NCI-H146 treated with DMSO at 0.1 percent for 48 hours (cell line): ENCODE results near the gene CCRL2.
"Not testable (repeated sequence)": the region's sequence is repeated elsewhere in the genome, so short reads cannot be mapped to it uniquely, and the experiment has no call there.

Experiments
- DNase-seq: peaks from one replicate; lab custom pipeline; 2025; ENCODE audit not compliant: unreplicated experiment; lab: John Stamatoyannopoulos, UW

The CCRL2 gene

DNA sequence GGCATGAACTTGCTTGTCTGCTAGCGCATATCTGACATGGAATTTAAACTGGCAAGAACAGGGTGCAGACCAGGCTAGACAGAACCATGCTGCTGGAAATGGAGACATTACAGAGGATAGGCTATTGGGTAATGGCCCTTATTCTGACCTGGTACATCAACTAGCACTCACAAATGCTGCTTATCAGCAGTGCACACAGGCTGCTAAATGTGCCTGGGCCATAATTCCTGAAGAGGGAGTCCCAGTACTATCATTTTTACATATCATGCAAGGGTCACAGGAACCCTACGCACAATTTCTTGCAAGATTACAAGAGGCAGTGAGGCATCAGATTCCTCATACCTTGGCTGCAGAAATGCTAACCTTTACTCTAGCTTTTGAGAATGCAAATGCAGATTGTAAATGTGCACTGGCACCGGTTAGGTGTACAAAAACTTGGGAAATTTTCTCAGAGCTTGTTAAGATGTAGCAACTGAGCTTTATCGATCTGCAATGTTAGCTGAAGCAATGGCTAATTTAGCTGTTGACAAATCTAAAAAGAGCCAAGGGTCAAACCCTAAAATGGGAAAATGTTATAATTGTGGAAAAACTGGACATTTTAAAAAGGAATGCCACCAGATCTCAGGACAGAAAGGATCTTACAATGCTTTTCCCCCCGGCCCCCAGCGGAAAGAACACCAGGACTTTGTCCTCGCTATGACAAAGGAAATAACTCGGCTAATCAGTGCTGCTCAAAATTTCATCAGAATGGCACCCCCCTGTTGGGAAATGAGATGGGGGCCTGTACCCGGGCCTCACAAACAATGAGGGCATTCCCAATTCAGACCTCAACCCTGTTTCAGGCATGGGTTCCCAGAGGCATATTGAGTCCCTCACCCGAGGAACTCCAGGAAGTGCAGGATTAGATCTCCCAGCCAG is 21.1 kb downstream of the CCRL2 start:
- no peak for DNase-seq

DNA sequence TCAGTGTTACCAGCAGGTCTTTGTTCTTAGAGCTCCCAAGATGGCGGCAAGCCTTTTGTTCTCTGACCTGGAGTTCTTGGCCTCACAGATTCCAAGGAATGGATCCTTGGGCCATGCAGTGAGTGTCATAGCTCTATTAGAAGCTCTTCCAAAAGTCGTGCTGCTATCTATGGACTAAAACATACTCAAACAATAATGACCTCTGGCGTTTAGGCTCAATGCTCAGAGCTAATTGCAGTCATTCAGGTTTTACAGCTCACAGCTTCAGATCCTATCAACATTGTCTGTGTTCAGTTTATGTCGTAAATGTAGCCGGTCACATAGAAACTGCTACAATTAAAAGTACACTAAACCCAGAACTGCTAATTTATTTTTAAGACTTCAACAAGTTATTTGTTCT is 22.2 kb downstream of the CCRL2 start:
- DNase-seq = no peak

DNA sequence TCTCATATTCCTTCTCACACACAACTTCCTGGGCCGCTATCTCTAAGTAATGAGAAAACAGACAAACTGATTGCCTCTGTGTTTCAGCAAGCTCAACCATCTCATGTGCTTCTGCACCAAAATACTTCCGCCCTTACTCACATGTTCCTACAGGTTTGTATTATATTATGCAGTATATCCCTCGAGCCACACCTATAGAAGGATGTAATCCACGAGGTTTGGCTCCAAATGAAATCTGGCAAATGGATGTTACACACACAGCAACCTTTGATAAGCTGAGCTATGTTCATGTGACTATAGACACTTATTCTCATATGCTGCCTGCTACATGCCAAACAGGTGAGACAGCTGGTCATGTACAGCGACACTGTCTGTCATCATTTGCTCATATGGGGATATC is 22.6 kb downstream of the CCRL2 start:
- DNase-seq = no peak

DNA sequence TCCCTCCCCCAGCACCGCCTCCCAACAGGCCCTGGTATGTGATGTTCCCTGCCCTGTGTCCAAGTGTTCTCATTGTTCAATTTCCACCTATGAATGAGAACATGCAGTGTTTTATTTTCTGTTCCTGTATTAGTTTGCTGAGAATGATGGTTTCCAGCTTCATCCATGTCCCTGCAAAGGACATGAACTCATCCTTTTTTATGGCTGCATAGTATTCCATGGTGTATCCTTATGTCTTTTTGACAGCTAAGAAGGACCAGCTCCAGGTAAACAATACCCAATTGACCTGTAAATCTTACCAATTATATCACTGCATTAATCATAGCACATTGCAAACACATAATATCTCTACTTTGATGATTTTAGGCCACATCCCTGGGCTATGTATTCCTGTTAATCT is 23.8 kb downstream of the CCRL2 start:
- DNase-seq = not testable (repeated sequence)

DNA sequence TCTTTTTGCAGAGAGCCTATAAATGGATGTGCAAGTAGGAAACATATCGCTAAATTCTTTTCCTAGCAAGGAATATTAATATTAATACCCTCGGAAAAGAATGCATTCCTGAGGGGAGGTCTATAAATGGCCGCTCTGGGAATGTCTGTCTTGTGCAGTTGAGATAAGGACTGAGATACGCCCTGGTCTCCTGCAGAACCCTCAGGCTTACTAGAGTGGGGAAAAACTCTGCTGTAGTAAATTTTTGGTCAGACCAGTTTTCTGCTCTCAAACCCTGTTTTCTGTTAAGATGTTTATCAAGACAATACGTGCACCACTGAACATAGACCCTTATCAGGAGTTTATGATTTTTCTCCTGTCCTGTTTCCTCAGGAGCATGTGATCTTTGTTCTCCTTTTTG is 24.8 kb downstream of the CCRL2 start:
- not testable (repeated sequence) for DNase-seq

DNA sequence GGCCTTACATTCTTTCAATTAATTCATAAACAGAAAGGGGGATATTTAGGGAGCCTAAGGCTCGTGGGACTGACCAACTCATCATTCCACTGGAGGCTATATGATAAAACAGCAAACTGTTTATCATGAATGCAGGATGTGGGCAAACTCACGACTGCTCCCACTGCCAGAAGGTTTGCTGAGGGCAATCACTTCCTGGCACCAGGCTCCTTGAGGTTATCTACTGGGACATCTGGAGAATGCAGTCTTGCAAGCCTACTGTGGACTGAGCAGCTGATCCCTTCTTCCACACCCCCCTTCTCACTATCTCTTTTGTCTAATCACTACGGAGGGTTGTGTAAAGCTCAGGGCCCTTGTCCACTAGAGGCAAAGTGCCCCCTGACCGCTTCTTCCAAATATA is 26.1 kb downstream of the CCRL2 start:
- DNase-seq = not testable (repeated sequence)

DNA sequence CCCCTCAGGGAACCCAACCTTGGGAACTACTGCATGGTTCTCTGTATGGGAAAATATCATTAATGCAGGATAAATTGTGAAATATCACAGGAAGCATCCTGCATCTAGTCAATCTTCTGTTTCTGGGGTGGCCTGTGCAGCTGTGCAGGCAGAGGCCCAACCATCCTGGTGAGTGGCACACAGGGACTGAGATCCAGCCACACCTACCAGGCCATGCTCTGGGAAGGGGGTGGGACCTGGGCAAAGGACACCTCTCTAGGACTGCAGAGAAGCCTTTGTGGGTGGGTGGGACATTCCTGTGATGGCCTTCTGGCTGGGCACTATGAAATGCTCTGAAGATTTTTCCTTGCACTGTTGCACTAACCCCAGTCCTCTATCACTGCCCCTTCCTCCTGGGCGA is 26.8 kb downstream of the CCRL2 start:
- DNase-seq = no peak

DNA sequence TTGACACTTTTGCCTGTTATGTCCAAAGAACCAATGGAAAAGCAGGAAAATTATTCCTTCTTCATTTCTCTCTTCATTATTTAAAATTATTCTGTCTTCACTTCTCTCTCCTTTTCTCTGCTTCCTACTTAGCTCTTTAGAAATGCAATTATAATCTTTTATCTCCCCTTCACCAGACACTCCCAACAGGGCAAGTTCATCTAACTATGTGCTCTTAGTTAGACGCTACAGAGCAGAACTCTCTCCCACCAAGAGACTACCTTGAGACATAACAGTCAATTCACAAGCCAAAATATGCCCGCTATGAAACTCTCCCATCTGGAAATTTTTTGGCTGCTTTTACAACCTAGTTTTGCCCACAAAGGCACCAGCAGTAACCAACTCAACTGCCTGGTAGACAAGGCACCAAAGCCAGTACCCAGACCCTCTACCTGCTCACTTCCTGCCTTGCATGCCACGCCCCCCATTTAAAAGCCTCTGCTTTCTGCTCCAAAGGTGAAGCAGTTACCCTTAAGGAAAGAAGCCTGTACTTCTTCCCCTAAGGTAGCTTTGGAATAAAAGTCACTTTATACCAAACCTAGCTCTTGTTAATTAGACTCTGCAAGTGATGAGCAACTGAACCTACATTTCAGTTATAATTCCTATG is 28.1 kb downstream of the CCRL2 start:
- no peak for DNase-seq

DNA sequence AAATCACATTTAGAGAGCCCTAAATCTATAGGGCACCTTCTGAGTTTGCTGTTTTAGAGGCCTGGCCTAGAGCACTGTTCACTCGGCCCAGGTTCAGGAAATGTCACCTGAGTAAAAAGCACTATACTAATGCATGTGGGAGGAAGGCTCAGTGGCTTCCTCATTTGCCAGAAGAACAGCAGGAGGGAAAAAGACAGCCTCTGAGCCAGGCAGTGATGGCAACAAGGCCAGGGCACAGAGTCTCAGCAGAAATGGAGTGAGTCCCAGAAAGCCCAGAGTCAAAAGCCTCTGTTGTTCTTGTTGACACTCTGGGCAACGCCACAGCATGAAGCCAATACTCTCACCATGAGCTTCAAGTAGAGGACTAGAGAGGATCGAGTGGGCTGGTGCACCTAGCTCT is 31.8 kb downstream of the CCRL2 start:
- DNase-seq = no peak

DNA sequence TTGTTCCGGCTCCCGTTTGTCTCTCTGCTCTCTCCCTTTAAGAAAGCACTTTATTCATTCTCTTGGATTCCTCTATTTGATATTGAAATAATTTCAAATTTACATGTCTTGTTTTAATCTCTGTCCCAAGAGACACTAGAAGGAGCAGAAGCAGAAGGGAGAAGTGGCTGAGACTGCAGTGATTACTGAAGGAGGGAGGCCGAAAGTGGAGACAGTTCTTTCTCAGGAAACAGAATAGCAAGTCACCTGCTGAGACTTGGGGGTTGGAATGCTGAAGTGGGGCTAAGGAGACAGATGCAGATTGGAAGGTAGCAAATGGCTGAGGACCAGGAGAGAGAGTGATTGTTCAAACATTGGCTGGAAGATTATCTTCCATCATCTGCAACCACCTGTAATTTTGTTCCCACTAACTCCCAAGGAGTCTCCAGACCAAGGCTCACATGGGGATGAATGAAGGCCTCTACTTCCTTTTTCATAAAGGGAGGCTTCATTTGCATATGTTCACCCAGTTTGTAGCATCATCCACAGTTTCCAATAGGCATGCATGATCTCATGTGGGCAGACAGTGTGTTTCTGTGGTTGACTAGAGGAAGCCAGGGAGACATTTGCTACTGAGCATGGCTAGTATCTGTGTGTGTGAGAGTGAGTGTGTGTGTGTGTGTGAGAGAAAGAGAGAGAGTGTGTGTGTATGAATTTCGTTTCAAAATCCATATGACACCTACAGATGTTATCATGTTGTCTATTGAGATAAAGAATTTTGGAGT is 33.7 kb downstream of the CCRL2 start:
- no peak for DNase-seq

DNA sequence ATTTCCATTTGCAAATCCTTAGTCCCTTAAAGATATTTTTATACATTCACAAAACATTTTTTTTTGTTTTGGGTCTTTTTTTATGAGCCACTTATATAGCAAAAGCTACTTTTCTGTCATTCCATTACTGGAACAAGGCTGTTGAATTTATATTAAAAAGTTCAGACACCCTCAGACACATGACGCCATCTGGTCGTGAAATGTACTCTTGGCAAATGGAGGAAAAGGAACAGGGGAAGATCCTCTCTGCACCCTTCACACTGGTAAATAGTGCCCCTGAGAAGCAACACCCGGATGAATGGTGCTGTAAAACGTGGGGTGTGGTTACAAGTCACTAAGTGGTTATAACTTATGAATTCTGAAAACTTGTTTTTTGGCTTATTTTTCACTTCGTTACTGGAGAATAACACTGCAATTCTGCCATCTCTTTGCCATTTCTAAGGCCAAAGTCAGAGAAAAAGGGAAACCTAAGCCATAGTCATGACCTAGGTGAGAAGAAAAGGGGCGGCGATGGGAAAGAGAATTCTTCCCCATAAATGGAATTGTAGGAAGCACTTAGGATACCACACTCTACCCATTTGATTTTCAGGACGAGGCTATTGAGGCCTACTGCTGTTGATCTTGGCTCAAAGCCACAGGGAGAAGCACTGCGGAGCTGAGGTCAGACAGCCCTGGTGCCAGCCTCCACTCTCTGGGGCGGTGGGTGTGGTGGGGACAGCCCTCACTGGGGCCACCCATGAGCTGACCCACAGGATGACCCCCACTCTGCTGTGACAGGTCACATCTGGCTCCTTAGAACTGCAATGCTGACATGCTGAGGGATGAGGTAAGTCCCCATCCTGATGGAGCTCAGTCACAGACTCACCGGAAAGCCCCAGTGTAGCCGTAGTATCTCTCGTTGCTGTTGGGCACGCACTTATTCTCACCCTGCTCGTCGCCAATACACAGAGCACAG is 35.8 kb downstream of the CCRL2 start:
- DNase-seq = no peak

DNA sequence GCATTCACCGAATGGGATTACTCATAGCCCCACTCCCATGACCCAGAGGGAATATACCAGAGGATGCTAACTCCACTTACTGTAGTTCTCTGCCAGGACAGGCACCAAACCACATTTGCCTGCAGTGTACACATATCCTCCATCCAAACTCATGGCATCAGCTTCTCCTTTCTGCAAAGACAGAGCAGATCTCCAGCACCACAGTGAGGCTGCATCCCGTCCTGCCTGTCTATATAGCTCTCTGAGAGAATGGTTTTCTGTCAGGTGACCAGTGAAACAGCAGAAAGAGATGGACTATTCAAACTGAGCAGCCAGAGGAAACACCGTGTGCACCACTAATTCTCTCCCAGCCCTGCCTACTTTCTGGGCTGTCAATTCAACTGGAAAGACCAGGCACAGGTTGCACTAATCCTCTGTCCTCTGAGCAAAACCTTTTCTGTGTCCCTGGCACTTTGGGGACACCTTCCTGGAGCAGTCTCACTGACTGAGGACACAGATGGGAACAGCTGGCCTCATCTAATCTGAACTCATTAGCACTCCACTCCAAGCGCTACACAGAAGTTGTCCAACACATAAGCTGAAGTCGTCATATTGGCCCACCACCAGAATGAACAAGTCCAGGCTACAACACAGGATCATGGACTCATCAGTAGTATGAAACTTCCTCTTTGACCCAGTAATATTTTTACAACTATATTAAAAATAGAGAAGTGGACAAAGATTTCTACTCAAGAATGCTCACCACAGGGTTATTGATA is 40.3 kb downstream of the CCRL2 start:
- DNase-seq = no peak

DNA sequence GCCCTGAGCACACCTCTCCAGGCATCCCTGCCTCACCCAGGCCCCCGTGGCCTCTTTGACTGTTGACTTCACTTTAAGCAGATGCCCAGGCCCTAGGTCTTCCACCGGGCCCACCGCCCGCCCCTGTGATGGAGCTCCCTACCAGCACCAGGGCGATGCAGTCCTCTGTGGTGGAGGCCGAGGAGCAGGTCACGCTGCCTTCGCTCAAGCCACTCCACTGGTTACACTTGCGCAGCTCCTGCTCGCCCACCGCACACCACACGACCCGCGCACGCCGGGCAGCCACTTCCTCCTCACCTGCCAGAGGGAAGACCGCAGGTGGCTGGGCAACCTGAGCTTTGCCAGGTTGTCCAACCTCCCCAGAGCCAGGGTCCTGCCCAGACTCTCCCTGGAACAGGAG is 41.7 kb downstream of the CCRL2 start:
- no peak for DNase-seq

DNA sequence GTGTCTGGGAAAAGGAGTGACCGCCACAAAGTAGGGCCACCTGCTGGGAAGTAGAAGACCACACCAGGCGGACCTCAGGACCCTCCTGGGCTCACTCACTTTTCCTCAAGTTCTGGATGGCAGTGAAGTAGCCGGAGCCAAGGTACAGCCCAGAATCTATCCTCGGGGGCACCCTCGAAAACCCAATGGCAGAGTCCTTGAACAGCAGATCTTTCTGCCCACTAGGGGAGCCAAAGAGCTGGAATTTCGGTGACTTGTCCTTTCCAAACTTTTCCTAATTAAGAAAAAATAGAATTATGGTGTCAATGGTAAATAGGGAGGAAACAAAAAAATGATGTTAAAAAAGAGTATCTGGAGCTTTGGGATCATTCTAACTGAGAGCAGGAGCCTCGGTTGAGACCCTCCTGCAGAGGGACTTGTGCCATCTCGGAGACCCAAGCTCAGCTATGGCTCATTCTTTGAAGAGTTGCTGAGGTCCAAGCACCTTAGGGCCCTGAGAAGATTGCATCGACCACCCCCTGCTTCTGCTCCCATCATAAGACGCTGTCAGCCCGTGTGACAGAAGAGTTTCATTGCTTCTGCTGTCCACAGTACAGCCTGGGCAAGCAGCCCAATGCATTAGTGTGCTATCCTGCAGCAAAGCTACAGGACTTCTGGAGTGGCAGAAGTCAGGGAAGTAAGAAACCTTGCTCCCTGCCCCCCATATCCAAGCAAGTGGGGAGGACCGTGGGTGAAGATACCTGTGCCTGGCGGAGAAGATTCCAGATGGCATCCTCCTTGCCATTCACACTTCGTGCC is 42.9 kb downstream of the CCRL2 start:
- DNase-seq = no peak

DNA sequence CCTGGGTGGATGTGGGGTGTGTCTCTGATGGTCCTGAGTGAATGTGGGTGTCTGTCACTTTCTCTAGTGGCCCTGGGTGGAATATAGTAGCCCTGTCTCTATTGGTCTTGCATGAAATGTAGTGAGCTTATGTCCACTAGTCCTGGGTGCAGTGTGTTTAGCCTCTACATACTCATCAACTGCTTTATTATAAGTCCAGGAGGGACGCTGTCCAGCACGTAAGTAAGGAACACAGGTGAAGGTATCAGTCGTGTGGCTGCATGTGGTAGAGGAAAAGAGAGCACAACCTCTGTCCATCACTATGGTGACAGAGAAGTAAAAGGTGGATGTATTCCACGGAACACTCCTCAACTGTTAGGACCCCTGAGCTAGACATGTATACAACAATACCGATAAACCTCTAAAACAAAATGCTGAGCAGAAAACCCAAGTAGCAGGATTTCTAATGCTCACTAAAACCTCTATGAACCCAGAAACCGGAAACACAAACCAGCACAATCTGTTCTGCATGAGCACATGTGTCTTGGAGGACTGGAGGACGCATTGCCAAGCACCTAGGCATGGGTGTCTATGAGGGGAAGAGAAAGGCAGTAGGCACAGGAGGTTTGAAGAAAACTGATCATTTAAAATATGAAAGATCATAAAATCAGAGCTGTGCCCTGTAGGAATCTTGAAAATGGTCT is 46.6 kb downstream of the CCRL2 start:
- DNase-seq = no peak

DNA sequence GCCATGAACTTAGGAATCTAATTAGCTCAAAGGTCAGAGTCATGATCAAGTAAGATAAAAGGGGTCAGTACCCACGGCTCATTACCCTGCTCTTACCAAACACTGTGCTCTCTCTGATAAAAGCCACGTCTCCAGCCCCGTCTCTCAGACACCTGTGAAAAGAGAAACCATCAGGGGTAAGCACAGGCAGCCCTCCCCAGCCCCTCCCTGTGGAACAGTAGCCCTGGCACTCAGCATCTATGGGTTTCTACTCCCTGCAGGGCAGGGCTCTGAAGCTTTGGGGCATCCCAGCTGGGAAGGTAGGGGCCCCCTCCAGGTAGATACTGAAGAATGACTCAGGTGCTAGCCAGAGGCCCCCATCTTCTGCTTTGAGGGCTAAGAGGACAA is 47.1 kb downstream of the CCRL2 start:
- no peak for DNase-seq

DNA sequence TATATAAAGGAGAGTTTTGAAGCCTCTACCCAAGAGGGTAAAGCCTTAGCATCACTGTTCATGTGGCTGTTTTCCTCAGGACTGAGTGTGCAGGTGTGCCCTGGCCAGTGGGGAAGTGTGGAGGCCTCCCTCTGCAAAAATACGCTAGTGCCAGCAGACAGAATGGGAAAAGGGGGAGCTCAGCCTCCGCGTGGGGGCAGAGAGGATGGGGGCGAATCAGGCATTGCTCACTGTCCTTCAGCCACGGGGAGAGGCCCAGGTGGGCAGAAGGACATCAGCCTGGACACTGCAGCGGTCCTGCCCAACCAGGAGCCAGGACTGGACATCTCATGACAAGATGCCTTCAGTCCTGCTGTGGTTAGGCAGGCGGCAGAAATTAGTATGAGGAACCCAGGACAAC is 47.5 kb downstream of the CCRL2 start:
- DNase-seq = no peak

DNA sequence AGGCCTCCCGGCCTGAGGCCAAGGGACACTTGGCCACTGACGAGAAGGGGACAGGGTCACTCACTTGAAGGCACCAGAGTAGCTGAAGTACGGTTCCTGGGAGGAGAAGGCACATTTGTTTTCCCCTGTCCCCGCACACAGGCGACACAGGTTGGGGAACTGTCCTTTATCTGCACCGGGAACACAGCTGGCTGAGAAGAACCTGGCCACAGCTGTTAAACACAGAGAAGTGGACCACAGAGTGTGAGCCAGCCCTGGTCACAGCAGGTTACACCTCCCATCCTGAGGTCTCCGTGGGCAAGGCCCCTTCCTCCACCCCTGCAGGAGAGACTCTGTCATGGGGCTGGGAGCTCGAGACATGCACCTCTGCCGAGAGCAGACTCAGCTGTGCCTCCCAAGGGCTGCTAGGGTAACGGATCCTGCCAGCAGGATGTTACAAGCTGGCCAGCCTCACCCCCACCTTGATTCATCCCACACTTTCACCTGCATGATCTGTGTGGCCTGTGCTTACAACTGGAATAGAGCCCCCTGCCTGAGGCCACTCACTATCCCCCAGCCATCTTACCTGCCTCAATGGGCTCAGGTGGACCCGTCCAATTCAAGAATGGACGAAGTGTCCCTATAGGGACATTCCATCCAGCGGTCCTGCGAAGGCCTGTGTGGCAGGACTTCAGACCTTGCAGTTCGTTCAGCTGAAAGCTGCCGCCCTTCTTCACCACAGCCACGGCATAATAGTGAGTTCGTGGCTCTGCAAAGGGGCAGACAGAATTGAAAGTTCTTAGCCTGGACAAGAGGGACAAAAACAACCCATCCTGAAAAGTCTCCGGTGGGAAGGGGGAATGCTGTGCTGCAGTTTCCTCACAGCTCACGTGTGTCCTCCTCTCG is 48.4 kb downstream of the CCRL2 start:
- no peak for DNase-seq
